ENCODE measurements around the gene LPCAT3. TPM values are rescaled to one million over a fixed set of nuclear protein-coding genes. Genes with fewer than 3 reads are reported as not detected.

LPCAT3 gene
- total and polyA plus RNA-seq, 3 experiments from 2014 or later, result 20.4 to 25.5 (median 22.1) TPM

DNA sequence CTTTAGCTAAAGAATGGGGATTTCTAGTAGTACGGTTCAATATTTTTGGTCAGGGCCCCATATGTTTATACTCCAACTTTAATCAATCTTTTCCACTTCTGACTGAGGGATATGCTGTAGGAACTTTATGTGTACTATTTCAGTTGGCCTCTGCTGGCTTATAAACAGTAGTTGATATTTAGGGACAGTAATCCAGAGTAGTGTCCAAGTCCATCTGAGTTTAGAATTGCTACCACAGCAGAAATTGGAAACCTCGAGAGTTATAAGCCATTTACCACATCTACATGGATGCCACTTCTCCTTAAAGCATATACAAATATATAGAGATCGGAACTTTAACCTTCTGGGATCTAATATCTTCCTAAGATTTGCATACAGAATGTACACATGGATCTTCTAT lies 11.6 kb downstream of the LPCAT3 start:
- CTCF ChIA-PET, result interaction anchor here (1.8 kb wide), 1 partner anchor 11 kb away, joined by 9 read pairs; the partner anchor contains the start of gene LPCAT3

DNA sequence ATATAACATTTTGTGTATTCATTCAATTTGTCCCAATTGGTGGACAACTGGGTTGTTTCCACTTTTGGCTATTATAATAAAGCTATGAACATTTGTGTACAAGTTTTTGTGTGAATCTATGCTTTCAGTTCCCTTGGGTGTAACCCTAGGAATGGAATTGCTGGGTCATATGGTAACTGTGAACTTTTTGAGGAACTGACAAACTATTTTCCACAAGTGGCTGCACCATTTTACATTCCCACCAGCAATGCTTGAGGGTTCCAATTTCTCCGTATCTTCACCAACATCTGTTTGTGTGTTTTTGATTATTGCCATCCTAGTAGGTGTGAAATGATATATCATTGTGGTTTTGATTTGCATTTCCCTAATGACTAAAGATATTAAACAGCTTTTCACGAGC lies 13.0 kb downstream of the LPCAT3 start:
- Mint-ChIP-seq H3K27me3 (no peaks in the 10 kb centered on the region), H3K36me3 (peaks cover 0 to 47% (median 15%) of the 10 kb centered on the region in 3 donors), H3K27ac (no peak overlapping the region), H3K4me1 (peaks cover 9 to 33% (median 21%) of the 10 kb centered on the region in 3 donors), H3K9me3 (no peaks in the 10 kb centered on the region), H3K4me3 (no peak overlapping the region)
- Histone ChIP-seq H3K27ac (ENCODE audit: low read depth, low read length) (no peak overlapping the region), H3K36me3 (ENCODE audit: insufficient read depth, low read length) (no peaks in the 10 kb centered on the region), H3K4me1 (ENCODE audit: insufficient read depth, low read length) (no peaks in the 10 kb centered on the region), H3K9me3 (ENCODE audit: low read length) (no peaks in the 10 kb centered on the region), H3K27me3 (ENCODE audit: insufficient read depth, low read length, poor library complexity, severe bottlenecking) (no peaks in the 10 kb centered on the region), H3K4me3 (ENCODE audit: low read length) (no peak overlapping the region)
- ChIA-PET POLR2A (interaction anchor here (0.6 kb wide), 2 partner anchors 69 to 92 kb away, joined by 4 to 8 read pairs; no protein-coding TSS in a partner anchor), CTCF (interaction anchor here (0.6 to 1.8 kb wide), 3 partner anchors 13 to 133 kb away, joined by 3 to 9 read pairs (median 4); partner anchors contain the start of gene LPCAT3)
- no peak for DNase-seq

More for the DNA sequence above, 11.6 kb downstream of the LPCAT3 start:
- no peak overlapping the region for H3K4me3 Mint-ChIP-seq
- Histone ChIP-seq H3K9me3 (ENCODE audit: low read length) (no peaks in the 10 kb centered on the region), H3K4me3 (ENCODE audit: low read length) (no peak overlapping the region), H3K4me1 (ENCODE audit: insufficient read depth, low read length) (no peaks in the 10 kb centered on the region), H3K27ac (ENCODE audit: low read depth, low read length) (no peak overlapping the region), H3K36me3 (ENCODE audit: insufficient read depth, low read length) (no peaks in the 10 kb centered on the region), H3K27me3 (ENCODE audit: insufficient read depth, low read length, poor library complexity, severe bottlenecking) (no peaks in the 10 kb centered on the region)
- H3K4me1 Mint-ChIP-seq, result peaks cover 9 to 33% (median 21%) of the 10 kb centered on the region in 3 donors
- peaks cover 0 to 45% (median 13%) of the 10 kb centered on the region in 3 donors for H3K36me3 Mint-ChIP-seq
- no peaks in the 10 kb centered on the region for H3K9me3 Mint-ChIP-seq
- POLR2A ChIA-PET, result no interaction called here
- no peak overlapping the region for H3K27ac Mint-ChIP-seq
- H3K27me3 Mint-ChIP-seq, result no peaks in the 10 kb centered on the region
- no peak for DNase-seq

DNA sequence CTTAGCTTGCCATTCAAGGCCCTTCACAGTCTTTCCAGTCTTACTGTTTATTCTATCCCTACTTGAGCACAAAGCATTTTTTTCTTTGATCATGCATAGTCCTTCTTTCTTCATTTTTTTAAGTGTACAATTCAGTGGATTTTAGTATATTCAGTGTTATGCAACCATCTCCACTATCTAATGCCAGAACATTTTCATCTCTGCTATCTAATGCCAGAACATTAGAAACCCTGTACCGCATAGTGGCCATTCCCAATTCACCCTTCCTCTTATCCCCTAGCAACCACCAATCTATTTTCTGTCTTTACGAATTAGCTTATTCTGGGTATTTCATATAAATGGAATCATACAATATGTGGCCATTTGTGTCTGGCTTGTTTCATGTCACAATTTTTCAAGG lies 13.4 kb downstream of the LPCAT3 start:
- Mint-ChIP-seq H3K4me3 (no peak overlapping the region), H3K4me1 (peaks cover 9 to 28% (median 21%) of the 10 kb centered on the region in 3 donors), H3K36me3 (peaks cover 0 to 44% (median 13%) of the 10 kb centered on the region in 3 donors), H3K27ac (no peak overlapping the region), H3K9me3 (no peaks in the 10 kb centered on the region), H3K27me3 (no peaks in the 10 kb centered on the region)
- Histone ChIP-seq H3K36me3 (ENCODE audit: insufficient read depth, low read length) (no peaks in the 10 kb centered on the region), H3K9me3 (ENCODE audit: low read length) (no peaks in the 10 kb centered on the region), H3K27ac (ENCODE audit: low read depth, low read length) (no peak overlapping the region), H3K27me3 (ENCODE audit: insufficient read depth, low read length, poor library complexity, severe bottlenecking) (no peaks in the 10 kb centered on the region), H3K4me3 (ENCODE audit: low read length) (no peak overlapping the region), H3K4me1 (ENCODE audit: insufficient read depth, low read length) (no peaks in the 10 kb centered on the region)
- no peak for DNase-seq
- ChIA-PET POLR2A (interaction anchor here (0.6 kb wide), 1 partner anchor 68 kb away, joined by 4 read pairs; no protein-coding TSS in a partner anchor), CTCF (interaction anchor here (1.1 kb wide), 1 partner anchor 114 kb away, joined by 4 read pairs; no protein-coding TSS in a partner anchor)

DNA sequence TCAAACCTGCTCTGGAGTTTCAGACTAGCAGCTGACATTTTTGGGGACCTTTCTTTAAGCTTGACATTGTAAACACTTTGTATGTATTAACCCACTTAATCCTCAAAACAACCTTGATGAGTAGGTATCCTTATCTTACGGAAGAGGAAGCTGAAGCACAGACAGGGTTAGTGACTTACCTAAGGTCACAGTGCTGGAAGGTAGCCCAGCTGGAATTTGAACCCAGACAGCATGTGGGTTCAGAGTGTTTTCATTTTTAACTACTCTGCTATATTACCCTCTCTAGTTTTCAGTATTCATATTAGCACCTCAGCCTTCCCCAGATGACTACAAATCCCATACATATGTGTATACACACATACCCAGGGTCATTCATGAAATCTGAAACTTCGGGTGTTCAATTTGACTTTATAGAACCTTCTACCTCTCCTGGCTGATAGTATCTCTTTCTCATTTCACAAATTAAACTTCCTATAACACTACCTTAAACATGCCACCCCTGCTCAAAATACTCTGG lies 13.9 kb downstream of the LPCAT3 start:
- POLR2A ChIA-PET, result interaction anchor here (0.7 kb wide), 1 partner anchor 36 kb away, joined by 4 read pairs; no protein-coding TSS in a partner anchor
- Histone ChIP-seq H3K9me3 (ENCODE audit: low read length) (no peaks in the 10 kb centered on the region), H3K4me1 (ENCODE audit: insufficient read depth, low read length) (no peaks in the 10 kb centered on the region), H3K27ac (ENCODE audit: low read depth, low read length) (no peak overlapping the region), H3K27me3 (ENCODE audit: insufficient read depth, low read length, poor library complexity, severe bottlenecking) (no peaks in the 10 kb centered on the region), H3K36me3 (ENCODE audit: insufficient read depth, low read length) (no peaks in the 10 kb centered on the region), H3K4me3 (ENCODE audit: low read length) (no peak overlapping the region)
- Mint-ChIP-seq H3K9me3 (no peaks in the 10 kb centered on the region), H3K36me3 (peaks cover 0 to 45% (median 13%) of the 10 kb centered on the region in 3 donors), H3K4me1 (peaks cover 8 to 25% (median 19%) of the 10 kb centered on the region in 3 donors), H3K4me3 (no peak overlapping the region), H3K27me3 (no peaks in the 10 kb centered on the region), H3K27ac (no peak overlapping the region)
- CTCF ChIA-PET, result interaction anchor here (1.1 kb wide), 1 partner anchor 113 kb away, joined by 4 read pairs; no protein-coding TSS in a partner anchor
- no peak for DNase-seq

DNA sequence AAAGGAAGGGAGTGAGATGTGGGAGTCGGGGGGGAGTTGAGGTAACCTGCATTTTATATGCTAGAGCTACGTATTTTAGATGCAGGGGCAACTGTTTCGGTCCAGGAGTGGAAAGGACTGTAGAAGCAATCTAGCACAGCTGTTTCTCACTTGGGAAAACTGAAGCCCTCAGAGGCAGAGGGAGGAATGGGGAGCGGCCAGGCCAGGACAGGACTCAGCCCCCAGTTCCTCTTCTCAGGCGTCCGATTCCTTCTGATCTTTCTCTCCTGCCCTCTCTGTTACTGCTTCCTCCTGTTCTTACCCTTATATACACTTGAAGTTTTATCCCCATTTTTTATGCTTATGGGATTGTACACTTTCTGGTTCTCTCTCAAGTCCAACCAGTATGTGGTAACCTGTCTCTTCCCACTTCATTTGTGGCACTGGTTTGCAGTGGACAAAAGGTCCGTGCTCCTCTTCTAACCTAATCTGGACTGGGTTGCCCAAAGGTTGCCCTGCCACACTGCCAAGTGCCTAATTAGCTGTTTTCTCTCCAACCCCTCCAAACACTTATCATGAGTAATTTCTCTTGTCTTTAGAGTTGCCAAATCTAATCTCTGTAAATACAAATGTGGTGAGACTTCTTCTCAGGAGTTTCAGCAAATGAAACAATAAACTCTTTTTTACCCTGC lies 16.2 kb downstream of the LPCAT3 start:
- Histone ChIP-seq H3K9me3 (ENCODE audit: low read length) (no peaks in the 10 kb centered on the region), H3K27me3 (ENCODE audit: insufficient read depth, low read length, poor library complexity, severe bottlenecking) (no peaks in the 10 kb centered on the region), H3K4me1 (ENCODE audit: insufficient read depth, low read length) (no peaks in the 10 kb centered on the region), H3K36me3 (ENCODE audit: insufficient read depth, low read length) (peaks cover 12% of the 10 kb centered on the region), H3K27ac (ENCODE audit: low read depth, low read length) (no peak overlapping the region), H3K4me3 (ENCODE audit: low read length) (no peak overlapping the region)
- Mint-ChIP-seq H3K27ac (peak overlapping the region in 3 of 8 donors; percentile 11 to 51 (median 31)), H3K4me3 (no peak overlapping the region), H3K9me3 (no peaks in the 10 kb centered on the region), H3K27me3 (no peaks in the 10 kb centered on the region), H3K4me1 (peaks cover 5 to 21% (median 15%) of the 10 kb centered on the region in 3 donors), H3K36me3 (peaks cover 0 to 49% (median 12%) of the 10 kb centered on the region in 3 donors)
- no peak for DNase-seq
- CTCF ChIA-PET, result no interaction called here
- POLR2A ChIA-PET, result no interaction called here

DNA sequence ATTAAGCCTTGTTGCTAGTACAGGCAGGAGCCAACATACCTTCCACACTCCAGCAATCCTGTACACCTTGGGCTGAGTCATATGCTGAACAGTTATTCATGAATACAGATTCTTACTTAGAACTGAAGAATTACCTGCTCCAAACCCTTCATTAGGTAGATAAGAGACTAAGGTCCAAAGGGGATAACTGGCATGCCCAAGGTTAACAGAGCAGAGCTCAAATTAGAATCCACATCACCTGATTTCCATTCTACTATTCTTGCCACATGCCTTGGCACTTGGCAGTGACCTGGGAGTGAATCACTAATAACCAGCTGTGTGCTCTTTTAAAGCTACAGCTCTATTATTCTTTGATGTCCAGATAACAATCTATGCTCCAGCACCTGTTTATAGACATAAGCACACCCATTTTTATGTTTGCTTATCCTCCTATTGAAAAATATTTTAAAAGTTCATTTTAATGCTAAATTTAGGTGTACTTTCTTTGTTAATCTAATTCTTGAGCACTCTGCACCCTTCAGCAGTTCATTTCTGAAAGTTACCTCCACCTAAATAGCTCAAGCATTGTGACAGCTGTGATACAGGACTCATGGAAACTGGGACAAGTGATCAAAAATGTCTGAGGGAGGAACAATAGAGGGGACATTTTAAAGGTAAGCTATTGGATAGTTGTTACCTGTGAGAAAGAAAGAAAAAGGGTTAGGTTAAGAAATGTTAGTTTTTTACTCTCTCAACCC lies 19.4 kb downstream of the LPCAT3 start:
- POLR2A ChIA-PET, result interaction anchor here (0.7 to 1.2 kb wide), 3 partner anchors 19 to 31 kb away, joined by 3 to 11 read pairs (median 6); partner anchors contain the start of gene LPCAT3
- no peaks in the 10 kb centered on the region for H3K4me1 ChIP-seq (ENCODE audit: insufficient read depth, low read length)
- peaks cover 4 to 9% (median 8%) of the 10 kb centered on the region in 3 donors for H3K4me1 Mint-ChIP-seq

DNA sequence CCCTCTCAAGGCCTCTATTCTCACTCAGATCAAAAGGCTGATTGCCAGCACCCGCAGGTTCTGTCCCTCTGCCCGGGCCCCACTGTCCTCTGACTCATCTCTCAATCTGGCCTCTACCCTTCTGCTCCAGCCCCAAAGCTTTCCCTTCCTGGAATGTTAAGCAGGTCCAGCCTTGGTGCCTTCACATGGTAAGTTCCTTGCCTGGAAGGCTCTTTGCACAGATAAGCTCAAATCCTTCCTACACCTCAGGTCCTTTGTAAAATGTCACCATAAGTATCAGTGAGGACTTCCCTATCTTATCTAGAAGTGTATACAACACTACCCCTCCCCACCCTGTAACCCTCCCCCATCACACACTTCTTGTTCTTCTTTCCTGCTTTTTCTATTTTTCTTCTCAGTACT lies 22.2 kb downstream of the LPCAT3 start:
- Mint-ChIP-seq H3K4me1 (peaks cover 4 to 9% (median 8%) of the 10 kb centered on the region in 3 donors), H3K36me3 (peaks cover 0 to 50% (median 7%) of the 10 kb centered on the region in 3 donors), H3K27me3 (no peaks in the 10 kb centered on the region), H3K4me3 (no peak overlapping the region), H3K27ac (peak overlapping the region in 2 of 8 donors; percentile 6 to 18), H3K9me3 (no peaks in the 10 kb centered on the region)
- POLR2A ChIA-PET, result no interaction called here
- CTCF ChIA-PET, result no interaction called here
- no peaks in the 10 kb centered on the region for H3K27me3 ChIP-seq (ENCODE audit: insufficient read depth, low read length, poor library complexity, severe bottlenecking)
- H3K36me3 ChIP-seq (ENCODE audit: insufficient read depth, low read length), result peaks cover 12% of the 10 kb centered on the region
- no peaks in the 10 kb centered on the region for H3K4me1 ChIP-seq (ENCODE audit: insufficient read depth, low read length)
- H3K9me3 ChIP-seq (ENCODE audit: low read length), result no peaks in the 10 kb centered on the region
- H3K4me3 ChIP-seq (ENCODE audit: low read length), result no peak overlapping the region
- no peak for DNase-seq
- no peak overlapping the region for H3K27ac ChIP-seq (ENCODE audit: low read depth, low read length)

More for the DNA sequence above, 19.4 kb downstream of the LPCAT3 start:
- Histone ChIP-seq H3K27ac (ENCODE audit: low read depth, low read length) (no peak overlapping the region), H3K4me3 (ENCODE audit: low read length) (no peak overlapping the region), H3K36me3 (ENCODE audit: insufficient read depth, low read length) (peaks cover 12% of the 10 kb centered on the region), H3K9me3 (ENCODE audit: low read length) (no peaks in the 10 kb centered on the region), H3K27me3 (ENCODE audit: insufficient read depth, low read length, poor library complexity, severe bottlenecking) (no peaks in the 10 kb centered on the region)
- peak overlapping the region in 2 of 8 donors; percentile 29 to 38 for H3K27ac Mint-ChIP-seq
- CTCF ChIA-PET, result interaction anchor here (0.6 to 2.0 kb wide), 5 partner anchors 19 to 146 kb away, joined by 3 to 4 read pairs (median 3); partner anchors contain the start of genes LPCAT3 and SPSB2
- peaks cover 0 to 49% (median 15%) of the 10 kb centered on the region in 3 donors for H3K36me3 Mint-ChIP-seq
- H3K27me3 Mint-ChIP-seq, result no peaks in the 10 kb centered on the region
- no peak for DNase-seq
- H3K4me3 Mint-ChIP-seq, result no peak overlapping the region
- H3K9me3 Mint-ChIP-seq, result no peaks in the 10 kb centered on the region
